Measurements from ENCODE around the gene B4GALT1.
A peak's percentile ranks its signal among the peaks of the same experiment; 100 is the strongest.

Gene B4GALT1

GRCh38 chr9:33190021-33190705 is 23.0 kb upstream of the B4GALT1 start:
- Mint-ChIP-seq H3K27me3 (peaks cover 50% of the 10 kb centered on the region), H3K4me1 (no peaks in the 10 kb centered on the region), H3K9me3 (no peaks in the 10 kb centered on the region), H3K36me3 (no peaks in the 10 kb centered on the region), H3K4me3 (no peak overlapping the region), H3K27ac (no peak overlapping the region)
- CTCF ChIA-PET, result no interaction called here
- DNase-seq, result no peak

- no peak overlapping the region for H3K27ac Mint-ChIP-seq
- H3K4me3 Mint-ChIP-seq, result no peak overlapping the region
- H3K9me3 Mint-ChIP-seq, result no peaks in the 10 kb centered on the region
- CTCF ChIA-PET, result interaction anchor here (0.7 kb wide), 2 partner anchors 11 to 59 kb away, joined by 3 read pairs; no protein-coding TSS in a partner anchor
- no peaks in the 10 kb centered on the region for H3K4me1 Mint-ChIP-seq
- DNase-seq, result no peak
- H3K36me3 Mint-ChIP-seq, result no peaks in the 10 kb centered on the region
- H3K27me3 Mint-ChIP-seq, result peaks cover 54% of the 10 kb centered on the region
Observed at GRCh38 chr9:33189331-33189791, 22.2 kb upstream of the B4GALT1 start.

GRCh38 chr9:33188711-33189110 is 21.6 kb upstream of the B4GALT1 start:
- Mint-ChIP-seq H3K36me3 (no peaks in the 10 kb centered on the region), H3K9me3 (no peaks in the 10 kb centered on the region), H3K4me1 (no peaks in the 10 kb centered on the region), H3K27ac (no peak overlapping the region), H3K4me3 (no peak overlapping the region), H3K27me3 (peaks cover 53% of the 10 kb centered on the region)
- DNase-seq, result no peak
- CTCF ChIA-PET, result interaction anchor here (0.7 kb wide), 1 partner anchor 60 kb away, joined by 3 read pairs; no protein-coding TSS in a partner anchor

- DNase-seq, result no peak
- H3K4me1 Mint-ChIP-seq, result no peaks in the 10 kb centered on the region
- no peaks in the 10 kb centered on the region for H3K9me3 Mint-ChIP-seq
- H3K36me3 Mint-ChIP-seq, result no peaks in the 10 kb centered on the region
- H3K27ac Mint-ChIP-seq, result peak overlapping the region; percentile 12
- CTCF ChIA-PET, result no interaction called here
- H3K4me3 Mint-ChIP-seq, result no peak overlapping the region
- H3K27me3 Mint-ChIP-seq, result peaks cover 49% of the 10 kb centered on the region
Observed at GRCh38 chr9:33187519-33188218, 20.5 kb upstream of the B4GALT1 start.

GRCh38 chr9:33186457-33187168 is 19.5 kb upstream of the B4GALT1 start:
- Mint-ChIP-seq H3K4me1 (no peaks in the 10 kb centered on the region), H3K4me3 (no peak overlapping the region), H3K36me3 (no peaks in the 10 kb centered on the region), H3K27ac (no peak overlapping the region), H3K27me3 (peaks cover 53% of the 10 kb centered on the region), H3K9me3 (no peaks in the 10 kb centered on the region)
- no peak for DNase-seq
- CTCF ChIA-PET, result no interaction called here

- Mint-ChIP-seq H3K9me3 (no peaks in the 10 kb centered on the region), H3K27ac (no peak overlapping the region), H3K27me3 (peaks cover 52% of the 10 kb centered on the region), H3K36me3 (no peaks in the 10 kb centered on the region), H3K4me1 (no peaks in the 10 kb centered on the region), H3K4me3 (no peak overlapping the region)
- CTCF ChIA-PET, result no interaction called here
- no peak for DNase-seq
Observed at GRCh38 chr9:33185858-33186257, 18.7 kb upstream of the B4GALT1 start.

- CTCF ChIA-PET, result no interaction called here
- no peak for DNase-seq
- Mint-ChIP-seq H3K27ac (no peak overlapping the region), H3K4me3 (no peak overlapping the region), H3K27me3 (peaks cover 50% of the 10 kb centered on the region), H3K36me3 (no peaks in the 10 kb centered on the region), H3K9me3 (no peaks in the 10 kb centered on the region), H3K4me1 (no peaks in the 10 kb centered on the region)
Observed at GRCh38 chr9:33185406-33185805, 18.3 kb upstream of the B4GALT1 start.

GRCh38 chr9:33184963-33185362 is 17.8 kb upstream of the B4GALT1 start:
- peaks cover 50% of the 10 kb centered on the region for H3K27me3 Mint-ChIP-seq
- CTCF ChIA-PET, result no interaction called here
- no peaks in the 10 kb centered on the region for H3K9me3 Mint-ChIP-seq

GRCh38 chr9:33182519-33182918 is 15.4 kb upstream of the B4GALT1 start:
- no peak for DNase-seq
- CTCF ChIA-PET, result no interaction called here
- Mint-ChIP-seq H3K4me3 (no peak overlapping the region), H3K4me1 (no peaks in the 10 kb centered on the region), H3K36me3 (no peaks in the 10 kb centered on the region), H3K27me3 (peaks cover 36% of the 10 kb centered on the region), H3K9me3 (no peaks in the 10 kb centered on the region), H3K27ac (no peak overlapping the region)

More at GRCh38 chr9:33184963-33185362, 17.8 kb upstream of the B4GALT1 start:
- Mint-ChIP-seq H3K27ac (no peak overlapping the region), H3K4me3 (no peak overlapping the region), H3K36me3 (no peaks in the 10 kb centered on the region), H3K4me1 (no peaks in the 10 kb centered on the region)
- no peak for DNase-seq

- CTCF ChIA-PET, result interaction anchor here (0.6 kb wide), 1 partner anchor 12 kb away, joined by 3 read pairs; no protein-coding TSS in a partner anchor
- no peak overlapping the region for H3K4me3 Mint-ChIP-seq
Observed at GRCh38 chr9:33180526-33181184, 13.5 kb upstream of the B4GALT1 start.

GRCh38 chr9:33178972-33179697 is 12.0 kb upstream of the B4GALT1 start:
- Mint-ChIP-seq H3K27me3 (peaks cover 16% of the 10 kb centered on the region), H3K9me3 (no peaks in the 10 kb centered on the region), H3K36me3 (no peaks in the 10 kb centered on the region), H3K27ac (no peak overlapping the region), H3K4me3 (no peak overlapping the region), H3K4me1 (no peaks in the 10 kb centered on the region)
- DNase-seq, result no peak
- CTCF ChIA-PET, result interaction anchor here (1.0 kb wide), 1 partner anchor 47 kb away, joined by 4 read pairs; no protein-coding TSS in a partner anchor

More at GRCh38 chr9:33180526-33181184, 13.5 kb upstream of the B4GALT1 start:
- Mint-ChIP-seq H3K9me3 (no peaks in the 10 kb centered on the region), H3K36me3 (no peaks in the 10 kb centered on the region), H3K27me3 (peaks cover 23% of the 10 kb centered on the region), H3K27ac (no peak overlapping the region), H3K4me1 (no peaks in the 10 kb centered on the region)
- no peak for DNase-seq

GRCh38 chr9:33177639-33178038 is 10.5 kb upstream of the B4GALT1 start:
- Mint-ChIP-seq H3K9me3 (no peaks in the 10 kb centered on the region), H3K27me3 (peaks cover 16% of the 10 kb centered on the region), H3K36me3 (no peaks in the 10 kb centered on the region), H3K4me3 (no peak overlapping the region), H3K27ac (no peak overlapping the region), H3K4me1 (no peaks in the 10 kb centered on the region)
- no peak for DNase-seq
- CTCF ChIA-PET, result no interaction called here

- H3K27me3 Mint-ChIP-seq, result peaks cover 15% of the 10 kb centered on the region
- H3K9me3 Mint-ChIP-seq, result no peaks in the 10 kb centered on the region
- H3K36me3 Mint-ChIP-seq, result no peaks in the 10 kb centered on the region
- H3K4me3 Mint-ChIP-seq, result no peak overlapping the region
- no peak overlapping the region for H3K27ac Mint-ChIP-seq
- CTCF ChIA-PET, result no interaction called here
- DNase-seq, result no peak
- H3K4me1 Mint-ChIP-seq, result no peaks in the 10 kb centered on the region
Observed at GRCh38 chr9:33177086-33177485, 9.9 kb upstream of the B4GALT1 start.
